Choroid plexus epithelial cell (primary cell): Measurements from ENCODE around the gene TRIM5.
"Not testable (repeated sequence)": the region's sequence is repeated elsewhere in the genome, so short reads cannot be mapped to it uniquely, and the experiment has no call there.

Source experiments
- DNase-seq: peaks from one replicate; pipeline ENCODE4 v3.0.0-alpha.2; 2010; ENCODE audit warnings: low read depth
- H3K4me3 ChIP-seq: 2 replicates; pipeline ENCODE4 v1.5.1; 2011; ENCODE audit warnings: low read depth, mild to moderate bottlenecking, control low read depth, low read length, moderate library complexity
- TF ChIP-seq, protein P1 (sequence below): conservative IDR thresholded peaks from 2 replicates; pipeline ENCODE4 v1.5.1; 2011; ENCODE audit warnings: low read depth, mild to moderate bottlenecking, control low read depth, inconsistent platforms, low read length, moderate library complexity

TRIM5 gene, protein sequence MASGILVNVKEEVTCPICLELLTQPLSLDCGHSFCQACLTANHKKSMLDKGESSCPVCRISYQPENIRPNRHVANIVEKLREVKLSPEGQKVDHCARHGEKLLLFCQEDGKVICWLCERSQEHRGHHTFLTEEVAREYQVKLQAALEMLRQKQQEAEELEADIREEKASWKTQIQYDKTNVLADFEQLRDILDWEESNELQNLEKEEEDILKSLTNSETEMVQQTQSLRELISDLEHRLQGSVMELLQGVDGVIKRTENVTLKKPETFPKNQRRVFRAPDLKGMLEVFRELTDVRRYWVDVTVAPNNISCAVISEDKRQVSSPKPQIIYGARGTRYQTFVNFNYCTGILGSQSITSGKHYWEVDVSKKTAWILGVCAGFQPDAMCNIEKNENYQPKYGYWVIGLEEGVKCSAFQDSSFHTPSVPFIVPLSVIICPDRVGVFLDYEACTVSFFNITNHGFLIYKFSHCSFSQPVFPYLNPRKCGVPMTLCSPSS

DNA sequence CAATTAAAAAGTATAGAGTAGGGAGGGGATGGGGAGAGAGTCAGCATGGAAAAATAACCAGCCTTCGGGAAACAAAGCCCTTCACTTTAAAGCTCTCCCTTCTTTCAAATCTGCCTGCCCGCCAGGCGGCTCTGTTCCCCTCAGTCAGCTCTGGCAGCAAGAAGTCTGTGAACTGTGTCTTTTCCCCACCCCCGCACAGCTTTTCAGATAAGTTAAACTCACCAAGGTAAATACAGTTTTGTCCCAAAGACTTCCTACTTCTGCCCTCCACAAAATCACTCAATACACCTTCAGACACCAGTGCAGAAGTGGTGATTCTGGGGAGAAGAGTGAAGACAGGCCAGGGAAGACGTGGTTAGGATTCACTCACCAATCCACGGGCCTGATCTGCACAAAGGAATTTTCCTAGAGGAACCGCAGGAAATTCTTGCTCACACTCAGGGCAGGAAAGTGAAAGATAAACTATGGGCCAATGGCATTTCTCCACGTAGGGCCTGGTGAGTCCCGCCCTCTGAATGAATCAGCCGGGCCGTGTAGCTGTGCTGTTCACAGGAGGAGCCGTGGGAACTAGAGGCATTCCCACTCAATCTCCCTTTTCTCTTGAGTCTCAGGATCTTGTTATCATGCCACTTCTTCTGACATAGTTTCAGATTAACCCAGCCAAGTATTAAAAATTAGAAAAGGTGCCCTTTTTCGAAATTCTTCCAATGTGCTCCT lies at the start of gene TRIM5:
Gene TRIM5, minus strand, starts transcription at position 429 of the 717 bp plus-strand sequence. CDS start 4,897 bp downstream, outside the sequence.
- DNase-seq, result peak; percentile 99
- H3K4me3 ChIP-seq, result peak within 1 kb of the TSS; percentile 60
- TF ChIP-seq, protein P1, sequence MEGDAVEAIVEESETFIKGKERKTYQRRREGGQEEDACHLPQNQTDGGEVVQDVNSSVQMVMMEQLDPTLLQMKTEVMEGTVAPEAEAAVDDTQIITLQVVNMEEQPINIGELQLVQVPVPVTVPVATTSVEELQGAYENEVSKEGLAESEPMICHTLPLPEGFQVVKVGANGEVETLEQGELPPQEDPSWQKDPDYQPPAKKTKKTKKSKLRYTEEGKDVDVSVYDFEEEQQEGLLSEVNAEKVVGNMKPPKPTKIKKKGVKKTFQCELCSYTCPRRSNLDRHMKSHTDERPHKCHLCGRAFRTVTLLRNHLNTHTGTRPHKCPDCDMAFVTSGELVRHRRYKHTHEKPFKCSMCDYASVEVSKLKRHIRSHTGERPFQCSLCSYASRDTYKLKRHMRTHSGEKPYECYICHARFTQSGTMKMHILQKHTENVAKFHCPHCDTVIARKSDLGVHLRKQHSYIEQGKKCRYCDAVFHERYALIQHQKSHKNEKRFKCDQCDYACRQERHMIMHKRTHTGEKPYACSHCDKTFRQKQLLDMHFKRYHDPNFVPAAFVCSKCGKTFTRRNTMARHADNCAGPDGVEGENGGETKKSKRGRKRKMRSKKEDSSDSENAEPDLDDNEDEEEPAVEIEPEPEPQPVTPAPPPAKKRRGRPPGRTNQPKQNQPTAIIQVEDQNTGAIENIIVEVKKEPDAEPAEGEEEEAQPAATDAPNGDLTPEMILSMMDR, result peak; percentile 86

DNA sequence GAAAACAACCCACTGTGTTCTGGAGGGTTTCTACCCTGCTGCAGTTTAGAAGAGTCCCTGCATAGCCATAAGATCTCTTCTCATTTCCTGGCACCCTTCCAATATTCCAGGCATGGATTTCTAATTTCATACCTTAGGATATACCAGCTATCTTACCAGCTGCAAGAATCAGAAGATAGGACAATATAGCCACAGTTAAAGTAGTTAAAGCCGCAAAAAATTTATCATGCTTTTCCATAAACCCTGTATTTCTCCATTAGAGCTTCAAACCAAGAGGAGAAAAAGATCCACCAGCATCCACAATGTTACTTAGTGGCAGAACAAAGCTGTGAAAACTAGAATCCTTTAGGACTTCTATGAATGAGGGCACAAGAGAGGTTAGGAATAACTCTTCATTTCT lies 42.8 kb upstream of the TRIM5 start:
- H3K4me3 ChIP-seq, result no peak overlapping the region
- TF ChIP-seq, protein P1, result no peak
- DNase-seq, result no peak

DNA sequence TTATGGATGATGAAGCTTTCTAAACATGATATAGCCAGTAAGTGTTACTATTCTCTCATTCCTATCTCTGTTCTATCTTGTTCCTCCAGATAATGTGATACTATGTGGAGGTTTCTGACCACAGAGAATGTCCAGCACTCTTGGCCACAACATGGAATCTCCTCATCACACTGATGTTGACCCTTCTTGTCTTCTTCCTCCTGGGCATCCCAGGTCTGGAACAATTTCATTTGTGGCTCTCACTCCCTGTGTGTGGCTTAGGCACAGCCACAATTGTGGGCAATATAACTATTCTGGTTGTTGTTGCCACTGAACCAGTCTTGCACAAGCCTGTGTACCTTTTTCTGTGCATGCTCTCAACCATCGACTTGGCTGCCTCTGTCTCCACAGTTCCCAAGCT lies 41.5 kb upstream of the TRIM5 start:
- no peak for DNase-seq
- no peak overlapping the region for H3K4me3 ChIP-seq
- TF ChIP-seq, protein P1, result no peak

DNA sequence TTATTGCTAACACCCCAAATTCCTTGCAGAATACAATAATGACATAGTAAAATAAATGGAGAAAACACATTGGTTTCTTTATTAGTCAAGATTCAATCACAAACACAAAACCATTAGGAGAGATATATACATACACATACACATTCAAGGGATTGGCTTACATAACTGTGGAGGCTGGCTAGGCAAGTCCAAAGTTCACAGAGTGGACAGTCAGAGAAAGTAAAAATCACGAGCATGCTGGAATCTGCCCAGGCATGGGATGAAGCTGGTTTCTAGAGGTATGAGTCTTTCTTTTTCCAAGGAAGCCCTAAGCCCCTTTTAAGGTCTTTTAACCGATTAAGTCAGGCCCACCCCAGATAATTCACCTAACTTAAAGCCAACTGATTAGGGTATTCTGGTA lies 37.7 kb upstream of the TRIM5 start:
- TF ChIP-seq, protein P1, result no peak
- no peak overlapping the region for H3K4me3 ChIP-seq
- DNase-seq, result no peak

DNA sequence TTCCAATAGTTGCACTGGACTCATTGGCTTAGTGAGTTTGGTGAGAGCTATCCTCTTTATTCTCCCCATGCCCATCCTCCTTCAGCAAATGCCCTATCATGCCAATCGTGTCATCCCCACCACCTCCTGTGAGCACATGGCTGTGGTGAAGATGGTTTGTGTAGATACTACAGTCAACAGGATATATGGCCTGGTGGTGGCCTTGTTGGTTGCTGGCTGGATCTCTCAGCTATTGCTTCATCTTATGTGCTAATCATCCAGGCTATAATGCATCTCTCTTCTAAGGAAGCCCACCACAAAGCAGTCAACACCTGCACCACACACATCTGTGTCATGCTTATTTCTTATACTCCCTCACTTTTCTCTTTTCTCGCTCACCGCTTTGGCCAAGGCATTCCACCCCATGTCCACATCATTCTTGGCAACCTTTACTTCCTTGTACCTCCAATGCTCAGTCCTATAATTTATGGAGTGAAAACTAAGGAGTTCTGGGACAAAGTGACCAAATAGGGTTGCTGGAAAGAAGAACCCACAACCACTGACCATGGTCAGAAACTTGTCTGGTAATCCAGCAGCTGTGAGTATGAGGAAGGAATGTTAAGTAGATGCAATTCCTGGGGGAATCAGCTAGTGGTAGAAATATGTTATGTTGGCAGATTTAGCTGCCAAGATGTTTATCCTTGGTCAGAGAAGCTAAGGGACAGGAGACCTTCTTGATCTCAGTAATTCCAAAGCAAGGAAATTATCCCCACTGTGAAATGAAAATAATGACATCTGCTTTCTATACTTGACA lies 35.0 kb upstream of the TRIM5 start:
- TF ChIP-seq, protein P1, result no peak
- DNase-seq, result peak; percentile 4
- no peak overlapping the region for H3K4me3 ChIP-seq

DNA sequence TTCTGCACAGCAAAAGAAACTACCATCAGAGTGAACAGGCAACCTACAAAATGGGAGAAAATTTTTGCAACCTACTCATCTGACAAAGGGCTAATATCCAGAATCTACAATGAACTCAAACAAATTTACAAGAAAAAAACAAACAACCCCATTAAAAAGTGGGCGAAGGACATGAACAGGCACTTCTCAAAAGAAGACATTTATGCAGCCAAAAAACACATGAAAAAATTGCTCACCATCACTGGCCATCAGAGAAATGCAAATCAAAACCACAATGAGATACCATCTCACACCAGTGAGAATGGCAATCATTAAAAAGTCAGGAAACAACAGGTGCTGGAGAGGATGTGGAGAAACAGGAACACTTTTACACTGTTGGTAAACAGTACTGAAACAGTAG lies 31.6 kb upstream of the TRIM5 start:
- not testable (repeated sequence) for H3K4me3 ChIP-seq, DNase-seq

DNA sequence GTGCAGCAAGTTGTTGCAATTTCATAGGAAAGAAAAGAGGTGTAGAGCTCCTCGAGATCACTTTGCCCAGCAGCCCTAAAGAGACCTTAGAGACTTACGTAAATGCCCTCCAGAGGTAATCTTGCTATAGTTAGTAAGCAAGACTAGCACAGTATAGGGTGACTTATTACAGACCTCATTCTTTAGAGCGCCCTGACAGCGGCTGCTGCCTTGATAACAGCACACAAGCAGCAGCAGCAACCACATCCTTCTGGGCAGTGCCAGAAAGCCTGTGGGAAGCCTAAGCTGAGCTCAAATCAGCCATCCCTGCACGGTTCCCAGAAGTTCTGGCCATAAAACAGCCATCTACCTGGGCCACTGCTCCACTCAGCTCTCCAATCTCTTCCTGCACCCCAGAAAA lies 28.8 kb upstream of the TRIM5 start:
- DNase-seq, result peak; percentile 11
- H3K4me3 ChIP-seq, result no peak overlapping the region

More for the DNA sequence above, 28.8 kb upstream of the TRIM5 start:
- TF ChIP-seq, protein P1, result no peak
